Measurements from ENCODE around the gene TCF25. TPM values are rescaled to one million over a fixed set of nuclear protein-coding genes. Genes with fewer than 3 reads are reported as not detected.

TCF25 gene
- total RNA-seq, 1 donor from 2014 or later = 193 TPM

- TF ChIP-seq CTCF (IDR thresholded peaks at IDR 0.05; ENCODE audit: insufficient read depth, low read depth, low read length) = no peak
- DNase-seq (ENCODE audit: low read depth) (peak; percentile 91), FAIRE-seq (no peak)
- Mint-ChIP-seq H3K4me3 (ENCODE audit: unreplicated experiment) (peak overlapping the region; percentile 88), H3K9me3 (ENCODE audit: unreplicated experiment) (peaks cover 2% of the 10 kb centered on the region), H3K27ac (ENCODE audit: unreplicated experiment) (peak overlapping the region; percentile 98), H3K27me3 (ENCODE audit: low read depth, unreplicated experiment) (no peaks in the 10 kb centered on the region), H3K36me3 (ENCODE audit: low read depth, unreplicated experiment) (no peaks in the 10 kb centered on the region), H3K4me1 (ENCODE audit: low read depth, unreplicated experiment) (peaks cover 20% of the 10 kb centered on the region)
- Histone ChIP-seq H3K27me3 (ENCODE audit: insufficient read depth, low read length) (no peaks in the 10 kb centered on the region), H3K9me3 (ENCODE audit: insufficient read depth, low read depth, low read length) (no peaks in the 10 kb centered on the region), H4K20me1 (ENCODE audit: insufficient read depth, low read length) (peaks cover 33% of the 10 kb centered on the region), H3K4me1 (ENCODE audit: insufficient read depth, low read length) (peaks cover 50% of the 10 kb centered on the region), H3K36me3 (ENCODE audit: insufficient read depth, low read length) (no peaks in the 10 kb centered on the region), H3K4me2 (ENCODE audit: low read length) (peak overlapping the region; percentile 100), H3K9ac (ENCODE audit: low read length) (peak overlapping the region; percentile 98), H3K4me3 (ENCODE audit: insufficient read depth, low read depth, low read length) (peak overlapping the region; percentile 89), H2AFZ (ENCODE audit: low read depth, low read length) (no peak overlapping the region), H3K79me2 (ENCODE audit: insufficient read depth, low read length) (peaks cover 55% of the 10 kb centered on the region), H3K27ac (ENCODE audit: low read depth, low read length) (peak overlapping the region; percentile 99)
These were observed 48.5 kb downstream of the TCF25 start for GRCh38 chr16:89921702-89922476.

GRCh38 chr16:89922477-89922883 is 49.1 kb downstream of the TCF25 start:
- H3K9ac ChIP-seq (ENCODE audit: low read length) = peak overlapping the region; percentile 98
- Mint-ChIP-seq H3K9me3 (ENCODE audit: unreplicated experiment) (peaks cover 2% of the 10 kb centered on the region), H3K36me3 (ENCODE audit: low read depth, unreplicated experiment) (no peaks in the 10 kb centered on the region), H3K27ac (ENCODE audit: unreplicated experiment) (peak overlapping the region; percentile 98), H3K4me3 (ENCODE audit: unreplicated experiment) (peak overlapping the region; percentile 88), H3K27me3 (ENCODE audit: low read depth, unreplicated experiment) (no peaks in the 10 kb centered on the region), H3K4me1 (ENCODE audit: low read depth, unreplicated experiment) (peaks cover 20% of the 10 kb centered on the region)
- no peak for TF ChIP-seq CTCF (IDR thresholded peaks at IDR 0.05; ENCODE audit: insufficient read depth, low read depth, low read length)
- TF ChIP-seq EZH2 (IDR thresholded peaks at IDR 0.05; ENCODE audit: insufficient read depth, low read length) = no peak
- H3K4me2 ChIP-seq (ENCODE audit: low read length) = peak overlapping the region; percentile 100
- DNase-seq (ENCODE audit: low read depth) (peak; percentile 86), FAIRE-seq (no peak)
- peaks cover 47% of the 10 kb centered on the region for H3K4me1 ChIP-seq (ENCODE audit: insufficient read depth, low read length)
- no peak overlapping the region for H2AFZ ChIP-seq (ENCODE audit: low read depth, low read length)
- no peaks in the 10 kb centered on the region for H3K9me3 ChIP-seq (ENCODE audit: insufficient read depth, low read depth, low read length)
- H3K36me3 ChIP-seq (ENCODE audit: insufficient read depth, low read length) = no peaks in the 10 kb centered on the region
- H3K27ac ChIP-seq (ENCODE audit: low read depth, low read length) = peak overlapping the region; percentile 99
- H3K27me3 ChIP-seq (ENCODE audit: insufficient read depth, low read length) = no peaks in the 10 kb centered on the region
- peak overlapping the region; percentile 89 for H3K4me3 ChIP-seq (ENCODE audit: insufficient read depth, low read depth, low read length)
- peaks cover 39% of the 10 kb centered on the region for H4K20me1 ChIP-seq (ENCODE audit: insufficient read depth, low read length)
- peaks cover 60% of the 10 kb centered on the region for H3K79me2 ChIP-seq (ENCODE audit: insufficient read depth, low read length)

Measured in astrocyte (in vitro differentiated cells and primary cell).